GM10248 (cell line): ENCODE measurements around the gene CFAP45.

Source experiments
- CTCF ChIA-PET: fragments of 300-600 bp; sonication (Branson Sonifier 250); formaldehyde crosslinking; extraction: SDS; loops from one replicate; lab custom pipeline; 2021; ENCODE audit warnings: antibody characterized with exemption; lab: Yijun Ruan, JAX
- POLR2A ChIA-PET: fragments of 350-650 bp; sonication (Branson Sonifier 250); formaldehyde crosslinking; extraction: SDS; loops from one replicate; lab custom pipeline; 2020; ENCODE audit warnings: antibody characterized with exemption; lab: Yijun Ruan, JAX
- DNase-seq: peaks from one replicate; pipeline ENCODE4 v3.0.0; 2012; ENCODE audit errors: extremely low spot score
- CTCF ChIP-seq: IDR thresholded peaks from 2 replicates; pipeline ENCODE4 v1.5.1; 2012; ENCODE audit warnings: mild to moderate bottlenecking, low read depth; ENCODE audit errors: extremely low read depth, missing control alignments, control extremely low read depth

CFAP45 gene

GRCh38 chr1:159890390-159890789 is 9.6 kb downstream of the CFAP45 start:
- CTCF ChIA-PET: interaction anchor here (0.7 to 14.2 kb wide), 23 partner anchors 10 to 156 kb away, joined by 3 to 302 read pairs (median 6); partner anchors contain the start of genes CFAP45, DUSP23, FCRL6 and TAGLN2
- DNase-seq: no peak
- POLR2A ChIA-PET: interaction anchor here (1.0 to 1.7 kb wide), 3 partner anchors 32 to 37 kb away, joined by 3 to 6 read pairs (median 5); partner anchors contain the start of gene TAGLN2
- TF ChIP-seq CTCF: no peak

- ChIA-PET CTCF (interaction anchor here (0.7 to 14.2 kb wide), 19 partner anchors 10 to 156 kb away, joined by 3 to 302 read pairs (median 6); partner anchors contain the start of genes CFAP45, DUSP23, FCRL6 and SLAMF8), POLR2A (interaction anchor here (1.0 to 1.7 kb wide), 3 partner anchors 32 to 37 kb away, joined by 3 to 6 read pairs (median 5); partner anchors contain the start of gene TAGLN2)
- DNase-seq: peak; percentile 85
- TF ChIP-seq CTCF: no peak
These were observed 10.1 kb downstream of the CFAP45 start for GRCh38 chr1:159889821-159890252.

- CTCF ChIA-PET: interaction anchor here (0.8 to 14.2 kb wide), 14 partner anchors 9 to 118 kb away, joined by 3 to 302 read pairs (median 6); partner anchors contain the start of genes CFAP45, DUSP23, FCRL6 and SLAMF8
- DNase-seq: no peak
- TF ChIP-seq CTCF: no peak
- POLR2A ChIA-PET: interaction anchor here (1.5 to 1.7 kb wide), 2 partner anchors 33 to 36 kb away, joined by 5 to 6 read pairs; partner anchors contain the start of gene TAGLN2
These were observed 10.8 kb downstream of the CFAP45 start for GRCh38 chr1:159889202-159889601.

GRCh38 chr1:159884296-159884695 is 15.7 kb downstream of the CFAP45 start:
- TF ChIP-seq CTCF: no peak
- CTCF ChIA-PET: interaction anchor here (14.2 kb wide), 1 partner anchor 83 kb away, joined by 302 read pairs; the partner anchor contains the start of gene FCRL6

GRCh38 chr1:159883134-159883533 is 16.8 kb downstream of the CFAP45 start:
- TF ChIP-seq CTCF: no peak
- ChIA-PET POLR2A (no interaction called here), CTCF (no interaction called here)
- DNase-seq: no peak

More at GRCh38 chr1:159884296-159884695, 15.7 kb downstream of the CFAP45 start:
- no peak for DNase-seq
- POLR2A ChIA-PET: no interaction called here

GRCh38 chr1:159882527-159882862 is 17.5 kb downstream of the CFAP45 start:
- ChIA-PET CTCF (interaction anchor here (0.8 kb wide), 2 partner anchors 10 to 83 kb away, joined by 3 read pairs; no protein-coding TSS in a partner anchor), POLR2A (no interaction called here)
- TF ChIP-seq CTCF: no peak
- no peak for DNase-seq
